HepG2 (cell line): ENCODE data around the gene MAPK8. TPM values are rescaled to one million over a fixed set of nuclear protein-coding genes. Genes with fewer than 3 reads are reported as not detected.
A peak's percentile ranks its signal among the peaks of the same experiment; 100 is the strongest.

Experiments
- ATAC-seq: fragments of 200-7000 bp; cut with Tn5 transposase; 3 replicates; pipeline ENCODE4 v1.9.1; 2020; ENCODE audit warnings: mild to moderate bottlenecking, moderate library complexity
- BruUV-seq: library from RNA; stranded (reverse); fragments of 400-500 nt; replicated peaks from 2 replicates; lab custom pipeline; 2021; lab: Mats Ljungman, UMichigan
- CTCF ChIA-PET: fragments of 300-600 bp; formaldehyde crosslinking; extraction: SDS; loops from one replicate; lab custom pipeline; 2021; ENCODE audit warnings: low total read pairs, inconsistent platforms, low intra/inter-chr PET ratio; lab: Yijun Ruan, JAX
- POLR2A ChIA-PET: fragments of 350-600 bp; sonication (Branson Sonifier 250); formaldehyde crosslinking; loops from one replicate; lab custom pipeline; 2020; ENCODE audit warnings: antibody characterized with exemption, inconsistent platforms; lab: Yijun Ruan, JAX
- DNase-seq: peaks from one replicate; pipeline ENCODE4 v3.0.0-alpha.2; 2015; ENCODE audit warnings: low spot score
- FAIRE-seq: peaks from 3 replicates; lab custom pipeline; 2011; peaks lifted over from hg19 to GRCh38; lab: Jason Lieb, UNC
- H2AFZ ChIP-seq: one replicate; pipeline ENCODE4 v1.6.1; 2011; ENCODE audit warnings: low read length, inconsistent platforms
- H3K27ac ChIP-seq: fragments of 300-600 bp; 3 replicates; pipeline ENCODE4 v1.8.0; 2011; ENCODE audit warnings: mixed run types, mild to moderate bottlenecking, mixed read lengths, low read length, inconsistent platforms; ENCODE audit not compliant: insufficient read depth; ENCODE audit errors: extremely low read length
- H3K27me3 ChIP-seq, 2 experiments: fragments of 200-600 bp in 1 of 2; 2 replicates in 1 of 2; 3 replicates in 1 of 2; pipeline versions ENCODE4 v1.6.0 to v1.8.0; 2011; ENCODE audit warnings: low read length in 2 of 2, mild to moderate bottlenecking in 2 of 2, moderate library complexity in 2 of 2, inconsistent platforms in 1 of 2; ENCODE audit not compliant: insufficient read depth in 2 of 2, control insufficient read depth in 1 of 2
- H3K36me3 ChIP-seq, 2 experiments: fragments of 200-600 bp in 1 of 2; replicated peaks in 1 of 2; 2 replicates in 1 of 2; 3 replicates in 1 of 2; pipeline versions ENCODE4 v1.5.1 to v1.8.0; 2011; ENCODE audit warnings: low read length in 2 of 2, inconsistent platforms in 1 of 2; ENCODE audit not compliant: insufficient read depth in 2 of 2, control insufficient read depth in 1 of 2
- H3K4me1 ChIP-seq: 2 replicates; pipeline ENCODE4 v1.5.1; 2012; ENCODE audit warnings: low read length, inconsistent platforms; ENCODE audit not compliant: insufficient read depth
- H3K4me2 ChIP-seq: 2 replicates; pipeline ENCODE4 v1.6.0; 2011; ENCODE audit warnings: low read depth, low read length, inconsistent platforms
- H3K4me3 ChIP-seq, 3 experiments: fragments of 200-600 bp in 1 of 3; sonication (generic), shearing (Covaris generic) in 1 of 3; replicated peaks in 1 of 3; 2 replicates each; pipeline ENCODE4 v1.5.1; 2011 to 2016; ENCODE audit warnings: low read length in 3 of 3, inconsistent platforms in 2 of 3, low read depth in 2 of 3, mild to moderate bottlenecking in 2 of 3, control low read depth in 1 of 3, mixed read lengths in 1 of 3; ENCODE audit not compliant: insufficient read depth in 1 of 3
- H3K79me2 ChIP-seq: one replicate; pipeline ENCODE4 v1.6.1; 2011; ENCODE audit warnings: low read length, inconsistent platforms; ENCODE audit not compliant: insufficient read depth
- H3K9ac ChIP-seq: 2 replicates; pipeline ENCODE4 v1.6.0; 2011; ENCODE audit warnings: mild to moderate bottlenecking, low read depth, low read length, inconsistent platforms; ENCODE audit not compliant: insufficient read depth
- H3K9me3 ChIP-seq: 2 replicates; pipeline ENCODE4 v1.5.1; 2012; ENCODE audit warnings: mild to moderate bottlenecking, low read length
- H4K20me1 ChIP-seq: 2 replicates; pipeline ENCODE4 v1.6.0; 2011; ENCODE audit warnings: inconsistent platforms, mild to moderate bottlenecking, low read length, moderate library complexity; ENCODE audit not compliant: insufficient read depth
- ARID5B ChIP-seq: IDR thresholded peaks from 2 replicates; pipeline ENCODE4 v1.4.0; 2020; ENCODE audit warnings: mild to moderate bottlenecking, missing genetic modification reagents
- IRF2 ChIP-seq: IDR thresholded peaks from 2 replicates; pipeline ENCODE4 v1.6.1; 2018; ENCODE audit warnings: missing genetic modification reagents, missing compliant biosample characterization
- RBM39 ChIP-seq: fragments of 200-400 bp; formaldehyde crosslinking; IDR thresholded peaks from one replicate; pipeline ENCODE4 v1.6.1; 2018; ENCODE audit warnings: antibody characterized with exemption, mild to moderate bottlenecking, low read depth, low read length; ENCODE audit not compliant: poor library complexity, severe bottlenecking
- THAP11 ChIP-seq: IDR thresholded peaks from 2 replicates; pipeline ENCODE4 v1.6.1; 2016; ENCODE audit warnings: missing biosample characterization, missing genetic modification reagents
- ZNF430 ChIP-seq: sonication (generic); formaldehyde crosslinking; IDR thresholded peaks from 2 replicates; pipeline ENCODE4 v1.9.0; 2021; ENCODE audit warnings: mild to moderate bottlenecking, missing genetic modification reagents
- ZNF552 ChIP-seq: sonication (generic); formaldehyde crosslinking; IDR thresholded peaks from 2 replicates; pipeline ENCODE4 v1.9.0; 2022; ENCODE audit warnings: missing genetic modification reagents, mild to moderate bottlenecking, borderline replicate concordance
- ZNF614 ChIP-seq: IDR thresholded peaks from 2 replicates; pipeline ENCODE4 v1.6.1; 2018; ENCODE audit warnings: missing biosample characterization, missing genetic modification reagents, inconsistent platforms, borderline replicate concordance
- WGBS: methylation state at CpG from one replicate; pipeline ENCODE4 v1.1.6; 2017; ENCODE audit warnings: low lambda C conversion rate; 5-methylcytosine and 5-hydroxymethylcytosine counted together
- in situ Hi-C: cut with HindIII; loops from 2 replicates; pipeline ENCODE4 v1.10.0; 2017; ENCODE audit warnings: low pct_unique_long_range_greater_than_20kb; ENCODE audit not compliant: extremely low pct_ligation_motif_present
- intact Hi-C: fragments of 100-400 bp; cut with micrococcal nuclease; formaldehyde crosslinking; loops from one replicate; pipeline ENCODE4 v1.10.0; 2022; ENCODE audit not compliant: unreplicated experiment
- polyA plus RNA-seq, 8 experiments: library from polyadenylated mRNA; depleted of rRNA in 3 of 8; stranded (reverse) in 7 of 8; unstranded in 1 of 8; fragments of >200 nt; fragmentation: Illumina TruSeq in 4 of 8; extraction: Trizol in 4 of 8; gene quantifications; 2 replicates each; pipeline versions ENCODE4 v1.2.1 to v1.2.3, GENCODE V29; 2011 to 2016; ENCODE audit warnings: low read depth in 4 of 8, missing spikeins in 1 of 8, mixed read lengths in 1 of 8; ENCODE audit not compliant: insufficient read depth in 1 of 8
- total RNA-seq, 5 experiments: library from RNA; depleted of rRNA; stranded (reverse); fragments of >200 nt; fragmentation: Illumina TruSeq; extraction: Trizol; gene quantifications; 2 replicates each; pipeline ENCODE4 v1.2.3, GENCODE V29; 2016; ENCODE audit warnings: low read depth in 1 of 5

MAPK8 gene
- total and polyA plus RNA-seq, 2 of the 13 experiments (the other 11 are each of a cell fraction or from before 2014, with no cell fraction given) = 41.6 to 47.3 TPM

- peak; percentile 15; the same call in 1 of the 3 replicates for ATAC-seq
- no peaks in the 10 kb centered on the region for H3K27me3 ChIP-seq
- WGBS = 63% methylated on average over 6 of the region's 9 CpGs
- H3K4me2 ChIP-seq = peak overlapping the region; percentile 38; the same call in 1 of the 2 replicates
- no peak overlapping the region for H3K27ac ChIP-seq
- H4K20me1 ChIP-seq = no peaks in the 10 kb centered on the region
- no peak for DNase-seq
- TF ChIP-seq THAP11 (CRISPR knock-in tag) (no peak), ZNF430 (0 out of 2 replicates have a peak, but pooled peaks have one; percentile 16), ARID5B (CRISPR knock-in tag) (no peak), ZNF614 (CRISPR knock-in tag) (no peak), RBM39 (no peak), ZNF552 (CRISPR knock-in tag) (no peak), IRF2 (CRISPR knock-in tag) (no peak)
- TF ChIP-seq, all 625 proteins: peak for 1
- in situ Hi-C loops (no loop called here), intact Hi-C loops (loop anchor here (1.0 kb wide), 1 partner anchor 46 kb away; no protein-coding TSS in a partner anchor)
- H3K36me3 ChIP-seq = no peaks in the 10 kb centered on the region
- ChIA-PET CTCF (interaction anchor here (2.3 kb wide), 1 partner anchor 75 kb away, joined by 9 read pairs; no protein-coding TSS in a partner anchor), POLR2A (interaction anchor here (1.4 kb wide), 1 partner anchor 16 kb away, joined by 3 read pairs; no protein-coding TSS in a partner anchor)
- peaks cover 28% of the 10 kb centered on the region for H3K4me1 ChIP-seq
- no TSS peak for BruUV-seq
- no peak overlapping the region for H2AFZ ChIP-seq
- no peak for FAIRE-seq
- no peak overlapping the region for H3K4me3 ChIP-seq
- H3K9ac ChIP-seq = no peak overlapping the region
- no peaks in the 10 kb centered on the region for H3K9me3 ChIP-seq
- no peaks in the 10 kb centered on the region for H3K79me2 ChIP-seq
Observed at GRCh38 chr10:48290286-48290685, 16.2 kb upstream of the MAPK8 start.
